CD4-positive, alpha-beta T cell (primary cell): Measurements from ENCODE around the gene SLC25A26. TPM values are rescaled to one million over a fixed set of nuclear protein-coding genes. Genes with fewer than 3 reads are reported as not detected.

Source experiments
- ATAC-seq: fragments of 200-7000 bp; cut with Tn5 transposase; one replicate; pipeline ENCODE4 v1.10.0; 2022; ENCODE audit warnings: mild to moderate bottlenecking; ENCODE audit not compliant: poor library complexity
- CTCF ChIA-PET: fragments of 350-600 bp; sonication (Branson Sonifier 250); formaldehyde crosslinking; loops from one replicate; lab custom pipeline; 2021; ENCODE audit warnings: antibody characterized with exemption, inconsistent platforms; lab: Charles Lee
- POLR2A ChIA-PET: fragments of 350-600 bp; sonication (Branson Sonifier 250); formaldehyde crosslinking; loops from one replicate; lab custom pipeline; 2021; ENCODE audit warnings: antibody characterized with exemption, inconsistent platforms; lab: Charles Lee
- DNase-seq, 14 experiments: peaks; one replicate each; pipeline ENCODE4 v3.0.0-alpha.2; 2013 to 2020; ENCODE audit warnings: mixed read lengths in 2 of 14
- H3K27ac ChIP-seq, 2 donors: one replicate each; pipeline versions ENCODE4 v1.5.1 to v1.7.0; 2013; ENCODE audit warnings: low read length in 2 of 2, low read depth in 1 of 2, mild to moderate bottlenecking in 1 of 2
- H3K27me3 ChIP-seq, 2 experiments: 1 replicate in 1 of 2; 2 replicates in 1 of 2; pipeline versions ENCODE4 v1.6.1 to v1.7.0; 2013; ENCODE audit warnings: low read length in 2 of 2, control low read depth in 1 of 2, mild to moderate bottlenecking in 1 of 2, moderate library complexity in 1 of 2; ENCODE audit not compliant: insufficient read depth in 2 of 2, control insufficient read depth in 1 of 2
- H3K36me3 ChIP-seq: one replicate; pipeline ENCODE4 v1.6.1; 2013; ENCODE audit warnings: low read length, control low read depth; ENCODE audit not compliant: insufficient read depth
- H3K4me1 ChIP-seq: one replicate; pipeline ENCODE4 v1.6.1; 2013; ENCODE audit warnings: low read length, control low read depth; ENCODE audit not compliant: insufficient read depth
- H3K4me3 ChIP-seq: one replicate; pipeline ENCODE4 v1.5.1; 2013; ENCODE audit warnings: mild to moderate bottlenecking, low read length, moderate library complexity
- H3K9me3 ChIP-seq, 2 experiments: 1 replicate in 1 of 2; 2 replicates in 1 of 2; pipeline versions ENCODE4 v1.6.1 to v1.7.0; 2013; ENCODE audit warnings: low read length in 2 of 2, mild to moderate bottlenecking in 2 of 2, control low read depth in 1 of 2, moderate library complexity in 1 of 2; ENCODE audit not compliant: control insufficient read depth in 1 of 2, insufficient read depth in 1 of 2
- H3K27ac Mint-ChIP-seq: one replicate; pipeline ENCODE4 v1.8.0; 2020; ENCODE audit warnings: mixed read lengths
- H3K27me3 Mint-ChIP-seq: one replicate; pipeline ENCODE4 v1.8.0; 2021; ENCODE audit warnings: mixed read lengths
- H3K36me3 Mint-ChIP-seq: one replicate; pipeline ENCODE4 v1.8.0; 2021; ENCODE audit warnings: low read depth, mixed read lengths
- H3K4me1 Mint-ChIP-seq: one replicate; pipeline ENCODE4 v1.8.0; 2021; ENCODE audit warnings: low read depth, mixed read lengths
- H3K4me3 Mint-ChIP-seq: one replicate; pipeline ENCODE4 v1.8.0; 2020; ENCODE audit warnings: mild to moderate bottlenecking, mixed read lengths
- H3K9me3 Mint-ChIP-seq: one replicate; pipeline ENCODE4 v1.8.0; 2020; ENCODE audit warnings: mixed read lengths
- CTCF ChIP-seq: fragments of 200-600 bp; IDR thresholded peaks from one replicate; pipeline ENCODE4 v1.8.0; 2022; ENCODE audit warnings: antibody characterized with exemption, mild to moderate bottlenecking
- intact Hi-C, 2 experiments: fragments of 100-400 bp; cut with DNase I in 1 of 2; cut with micrococcal nuclease in 1 of 2; formaldehyde crosslinking; loops; one replicate each; pipeline versions ENCODE4 v1.15.1 to v1.9.0; 2023 to 2025; cut with DNase I, micrococcal nuclease
- polyA plus RNA-seq, 2 donors: library from polyadenylated mRNA; unstranded; fragments of 120-200 nt; gene quantifications; one replicate each; pipeline ENCODE4 v1.2.1, GENCODE V29; 2013
- total RNA-seq, 174 experiments: library from RNA in 2 of 174; stranded (reverse) in 2 of 174; gene quantifications; one replicate each; pipeline ENCODE4 v1.2.3 and lab custom pipeline; 2021 to 2026

Gene SLC25A26, protein sequence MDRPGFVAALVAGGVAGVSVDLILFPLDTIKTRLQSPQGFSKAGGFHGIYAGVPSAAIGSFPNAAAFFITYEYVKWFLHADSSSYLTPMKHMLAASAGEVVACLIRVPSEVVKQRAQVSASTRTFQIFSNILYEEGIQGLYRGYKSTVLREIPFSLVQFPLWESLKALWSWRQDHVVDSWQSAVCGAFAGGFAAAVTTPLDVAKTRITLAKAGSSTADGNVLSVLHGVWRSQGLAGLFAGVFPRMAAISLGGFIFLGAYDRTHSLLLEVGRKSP
- 10 to 100 TPM; 26.9 to 30.2 TPM for total RNA-seq
- polyA plus RNA-seq (2013, experiment 1 of 2): 23.4 TPM
- 31.8 TPM for polyA plus RNA-seq (2013, experiment 2 of 2)
- total RNA-seq (lab: John Stamatoyannopoulos, UW): 21.8 to 63.0 (median 33.6) reads per million in 172 experiments

DNA sequence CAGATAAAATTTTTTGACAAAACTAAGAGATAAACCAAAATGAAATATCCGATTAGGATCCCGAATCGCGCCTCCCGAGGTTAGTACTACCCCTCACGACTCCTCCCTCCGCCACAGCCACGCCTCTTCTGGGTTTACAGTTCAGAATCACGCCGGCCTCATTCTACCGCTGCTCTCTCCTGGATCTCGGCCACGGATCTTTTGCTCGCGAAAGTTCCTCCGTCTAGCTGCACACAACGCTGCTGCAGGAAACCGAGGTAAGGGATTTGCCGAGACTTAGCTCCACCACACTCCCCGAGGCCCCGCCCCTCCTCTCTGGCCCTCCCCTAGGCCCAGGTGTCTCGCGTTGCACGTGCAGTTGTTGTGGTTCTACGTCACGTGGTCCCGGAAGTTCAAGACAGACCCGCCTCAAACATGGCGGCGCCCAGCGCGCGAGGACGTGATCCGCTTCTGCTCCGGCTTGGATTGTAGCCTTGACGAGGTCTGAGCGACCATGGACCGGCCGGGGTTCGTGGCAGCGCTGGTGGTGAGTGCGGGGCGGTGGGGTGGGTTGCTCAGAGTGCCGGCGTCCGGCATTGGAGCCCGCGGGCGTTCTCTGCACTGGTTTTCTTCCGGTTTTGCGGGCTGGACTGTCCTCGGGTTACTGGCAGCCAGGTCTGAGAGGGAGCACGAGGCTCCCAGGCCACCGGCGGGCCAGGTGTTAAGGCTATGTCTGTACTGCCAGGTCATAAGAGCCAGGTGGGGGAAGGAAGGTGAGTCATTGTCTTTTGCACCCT, at the start of gene SLC25A26:
Gene SLC25A26 (plus strand): TSS at position 400 of the 776 bp plus-strand sequence. CDS start 94 bp downstream, at position 494.
- intact Hi-C loops: loop anchor here in 1 of 2 experiments (5.0 kb wide), 1 partner anchor 282 kb away; the partner anchor contains the start of gene LRIG1
- H3K4me1 Mint-ChIP-seq: peaks cover 43% of the 10 kb centered on the region
- ChIA-PET POLR2A (interaction anchor here (0.5 to 1.8 kb wide), 7 partner anchors 9 to 777 kb away, joined by 3 to 13 read pairs (median 3); partner anchors contain the start of gene KBTBD8), CTCF (no interaction called here)
- H3K36me3 Mint-ChIP-seq: peaks cover 43% of the 10 kb centered on the region
- H3K4me1 ChIP-seq: peaks cover 10% of the 10 kb centered on the region
- H3K9me3 Mint-ChIP-seq: no peaks in the 10 kb centered on the region
- no peaks in the 10 kb centered on the region for H3K27me3 ChIP-seq
- TF ChIP-seq CTCF: no peak
- H3K4me3 Mint-ChIP-seq: peak within 1 kb of the TSS; percentile 85
- DNase-seq: peak; percentile 94 to 99 (median 97)
- no peaks in the 10 kb centered on the region for H3K9me3 ChIP-seq
- peak; percentile 97 for ATAC-seq
- peak within 1 kb of the TSS; percentile 79 for H3K4me3 ChIP-seq
- H3K36me3 ChIP-seq: peaks cover 16% of the 10 kb centered on the region
- peak within 1 kb of the TSS; percentile 64 for H3K27ac Mint-ChIP-seq
- H3K27me3 Mint-ChIP-seq: peaks cover 2% of the 10 kb centered on the region
- peak within 1 kb of the TSS; percentile 40 to 81 for H3K27ac ChIP-seq

DNA sequence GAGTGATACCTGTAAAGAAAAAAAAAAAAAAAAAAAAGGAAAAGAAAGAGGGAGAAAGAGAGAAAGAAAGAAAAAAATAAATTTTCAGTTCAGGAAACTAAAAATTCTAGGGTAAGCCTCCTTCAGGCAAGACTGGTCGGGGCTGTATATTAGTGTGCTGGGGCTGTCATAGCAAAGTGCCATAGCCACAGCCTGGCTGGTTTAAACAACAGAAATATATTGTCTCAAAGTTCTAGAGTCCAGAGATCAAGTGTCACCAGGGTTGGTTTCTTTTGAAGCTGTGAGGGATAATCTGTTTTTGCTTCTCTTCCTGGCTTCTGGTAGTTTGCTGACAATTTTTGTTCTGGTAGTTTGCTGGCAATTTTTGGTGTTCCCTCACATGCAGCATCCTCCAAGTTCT, 48.4 kb upstream of the SLC25A26 start:
- peaks cover 11% of the 10 kb centered on the region for H3K27me3 Mint-ChIP-seq
- Histone ChIP-seq H3K4me1 (no peaks in the 10 kb centered on the region), H3K9me3 (no peaks in the 10 kb centered on the region), H3K36me3 (no peaks in the 10 kb centered on the region), H3K27ac (no peak overlapping the region), H3K27me3 (no peaks in the 10 kb centered on the region), H3K4me3 (no peak overlapping the region)
- ATAC-seq: no peak
- H3K4me3 Mint-ChIP-seq: no peak overlapping the region
- H3K9me3 Mint-ChIP-seq: no peaks in the 10 kb centered on the region
- H3K27ac Mint-ChIP-seq: no peak overlapping the region
- no peak for TF ChIP-seq CTCF
- no peaks in the 10 kb centered on the region for H3K4me1 Mint-ChIP-seq
- no peaks in the 10 kb centered on the region for H3K36me3 Mint-ChIP-seq
- intact Hi-C loops: no loop called here
- ChIA-PET CTCF (no interaction called here), POLR2A (no interaction called here)
- no peak for DNase-seq

GRCh38 chr3:66177026-66177425, 43.8 kb upstream of the SLC25A26 start:
- no peaks in the 10 kb centered on the region for H3K36me3 Mint-ChIP-seq

More at GRCh38 chr3:66177026-66177425, 43.8 kb upstream of the SLC25A26 start:
- H3K27me3 ChIP-seq: no peaks in the 10 kb centered on the region
- no peak for TF ChIP-seq CTCF
- no peak for DNase-seq
- POLR2A ChIA-PET: no interaction called here
- Mint-ChIP-seq H3K4me1 (no peaks in the 10 kb centered on the region), H3K4me3 (no peak overlapping the region), H3K9me3 (no peaks in the 10 kb centered on the region), H3K27ac (no peak overlapping the region), H3K27me3 (peaks cover 4% of the 10 kb centered on the region)
- intact Hi-C loops: no loop called here
- ATAC-seq: no peak
- H3K27ac ChIP-seq: no peak overlapping the region
- CTCF ChIA-PET: no interaction called here
- H3K4me3 ChIP-seq: no peak overlapping the region
- H3K36me3 ChIP-seq: no peaks in the 10 kb centered on the region
- no peaks in the 10 kb centered on the region for H3K9me3 ChIP-seq
- H3K4me1 ChIP-seq: no peaks in the 10 kb centered on the region
